ENCODE measurements around the gene DNM3.

- TF ChIP-seq CTCF (IDR thresholded peaks at IDR 0.05) (no peak), EZH2 (IDR thresholded peaks at IDR 0.05; ENCODE audit: borderline replicate concordance, insufficient read depth, low read depth, low read length, poor library complexity, severe bottlenecking) (no peak)
Observed at GRCh38 chr1:172176206-172176605, 334.9 kb downstream of the DNM3 start.
